B cell (primary cell): Measurements from ENCODE around the gene DLL1. TPM values are rescaled to one million over a fixed set of nuclear protein-coding genes. Genes with fewer than 3 reads are reported as not detected.

Experiments
- ATAC-seq: fragments of 200-7000 bp; cut with Tn5 transposase; one replicate; pipeline ENCODE4 v1.10.0; 2021; ENCODE audit warnings: low read depth, mild to moderate bottlenecking, moderate number of reproducible peaks, moderate library complexity
- CTCF ChIA-PET: fragments of 350-600 bp; sonication (Branson Sonifier 250); formaldehyde crosslinking; loops from one replicate; lab custom pipeline; 2021; ENCODE audit warnings: antibody characterized with exemption, inconsistent platforms; lab: Charles Lee
- POLR2A ChIA-PET: fragments of 350-600 bp; sonication (Branson Sonifier 250); formaldehyde crosslinking; loops from one replicate; lab custom pipeline; 2021; ENCODE audit warnings: antibody characterized with exemption; lab: Charles Lee
- DNase-seq: peaks from one replicate; pipeline ENCODE4 v3.0.0; 2013
- H2AFZ ChIP-seq: 2 replicates; pipeline ENCODE4 v1.6.1; 2012; ENCODE audit warnings: mild to moderate bottlenecking, low read depth, low read length; ENCODE audit not compliant: insufficient read depth, poor library complexity, severe bottlenecking
- H3K27ac ChIP-seq, 2 donors: 1 replicate in 1 of 2; 2 replicates in 1 of 2; pipeline ENCODE4 v1.5.1; 2012 to 2013; ENCODE audit warnings: low read length in 2 of 2, mild to moderate bottlenecking in 2 of 2, moderate library complexity in 1 of 2
- H3K27me3 ChIP-seq, 4 experiments: fragments of 200-600 bp in 1 of 4; sonication (generic) in 1 of 4; replicated peaks in 1 of 4; 1 replicate in 2 of 4; 2 replicates in 2 of 4; pipeline versions ENCODE4 v1.6.1 to v1.7.0; 2013 to 2016; ENCODE audit warnings: low read length in 3 of 4, mild to moderate bottlenecking in 2 of 4, mixed read lengths in 1 of 4, moderate library complexity in 1 of 4; ENCODE audit not compliant: insufficient read depth in 4 of 4, control insufficient read depth in 3 of 4; ENCODE audit errors: control extremely low read depth in 1 of 4
- H3K36me3 ChIP-seq, 2 experiments: replicated peaks in 1 of 2; 1 replicate in 1 of 2; 2 replicates in 1 of 2; pipeline versions ENCODE4 v1.6.1 to v1.7.1; 2013; ENCODE audit warnings: low read length in 1 of 2; ENCODE audit not compliant: insufficient read depth in 2 of 2, control insufficient read depth in 1 of 2; ENCODE audit errors: control extremely low read depth in 1 of 2, extremely low read depth in 1 of 2
- H3K4me1 ChIP-seq, 2 donors: fragments of 200-600 bp in 1 of 2; sonication (generic) in 1 of 2; 1 replicate in 1 of 2; 2 replicates in 1 of 2; pipeline versions ENCODE4 v1.5.1 to v1.6.1; 2013 to 2017; ENCODE audit warnings: low read length in 2 of 2; ENCODE audit not compliant: control insufficient read depth in 2 of 2, insufficient read depth in 2 of 2
- H3K4me2 ChIP-seq: replicated peaks from 2 replicates; pipeline ENCODE3; 2012; ENCODE audit warnings: mild to moderate bottlenecking, low read depth, low read length; ENCODE audit not compliant: poor library complexity, severe bottlenecking
- H3K4me3 ChIP-seq, 5 experiments: fragments of 200-600 bp in 1 of 5; sonication (generic) in 1 of 5; 1 replicate in 3 of 5; 2 replicates in 2 of 5; pipeline versions ENCODE4 v1.5.1 to v1.7.0; 2011 to 2016; ENCODE audit warnings: low read length in 4 of 5, mild to moderate bottlenecking in 4 of 5, low read depth in 2 of 5, control low read depth in 1 of 5, moderate library complexity in 1 of 5; ENCODE audit not compliant: insufficient read depth in 1 of 5; ENCODE audit errors: control extremely low read depth in 1 of 5, extremely low read depth in 1 of 5
- H3K79me2 ChIP-seq: fragments of 200-600 bp; sonication (generic); one replicate; pipeline ENCODE4 v1.6.0; 2016; ENCODE audit warnings: low read length; ENCODE audit not compliant: control insufficient read depth, insufficient read depth
- H3K9ac ChIP-seq: fragments of 200-600 bp; sonication (generic); 2 replicates; pipeline ENCODE4 v1.6.1; 2017; ENCODE audit warnings: mild to moderate bottlenecking, low read length, moderate library complexity
- H3K9me3 ChIP-seq, 3 donors: one replicate each; pipeline versions ENCODE4 v1.6.1 to v1.7.1; 2013; ENCODE audit warnings: low read length in 2 of 3; ENCODE audit not compliant: control insufficient read depth in 2 of 3, insufficient read depth in 1 of 3; ENCODE audit errors: control extremely low read depth in 1 of 3
- H4K20me1 ChIP-seq: 2 replicates; pipeline ENCODE4 v1.6.0; 2012; ENCODE audit warnings: mild to moderate bottlenecking, low read length; ENCODE audit not compliant: insufficient read depth, control insufficient read depth, poor library complexity, severe bottlenecking
- H3K27ac Mint-ChIP-seq: one replicate; pipeline ENCODE4 v1.8.0; 2021; ENCODE audit warnings: mixed read lengths
- H3K27me3 Mint-ChIP-seq: one replicate; pipeline ENCODE4 v1.8.0; 2021; ENCODE audit warnings: mixed read lengths
- H3K4me1 Mint-ChIP-seq: one replicate; pipeline ENCODE4 v1.8.0; 2021; ENCODE audit warnings: mixed read lengths
- H3K4me3 Mint-ChIP-seq: one replicate; pipeline ENCODE4 v1.8.0; 2021; ENCODE audit warnings: mixed read lengths
- H3K9me3 Mint-ChIP-seq: one replicate; pipeline ENCODE4 v1.8.0; 2022; ENCODE audit warnings: mixed read lengths; ENCODE audit not compliant: insufficient read depth
- CTCF ChIP-seq: fragments of 200-600 bp; IDR thresholded peaks from one replicate; pipeline ENCODE4 v1.8.0; 2022; ENCODE audit warnings: antibody characterized with exemption, mild to moderate bottlenecking
- EZH2 ChIP-seq: IDR thresholded peaks from 2 replicates; pipeline ENCODE4 v1.6.1; 2012; ENCODE audit warnings: borderline replicate concordance, low read depth, mild to moderate bottlenecking, moderate library complexity, low read length; ENCODE audit not compliant: insufficient read depth, poor library complexity, severe bottlenecking
- WGBS: methylation state at CpG from one replicate; pipeline ENCODE4 v1.1.5; 2013; ENCODE audit warnings: missing lambda C conversion rate; ENCODE audit not compliant: insufficient coverage; 5-methylcytosine and 5-hydroxymethylcytosine counted together
- intact Hi-C: fragments of 100-400 bp; cut with micrococcal nuclease; formaldehyde crosslinking; loops from one replicate; pipeline ENCODE4 v1.10.0; 2022
- polyA plus RNA-seq: library from polyadenylated mRNA; depleted of rRNA; stranded (reverse); fragments of >200 nt; gene quantifications from 2 replicates; pipeline ENCODE4 v1.2.3, GENCODE V29; 2012
- total RNA-seq, 2 donors: library from RNA; stranded (reverse); fragments of 120-200 nt in 1 of 2; gene quantifications; 1 replicate in 1 of 2; 2 replicates in 1 of 2; pipeline versions ENCODE4 v1.2.3 to v1.2.4, GENCODE V29; 2013 to 2022

DLL1 gene
- total and polyA plus RNA-seq, 2 donors (not counting 1 experiment from before 2014, with no cell fraction given), result 1.6 to 6.8 TPM

- Histone ChIP-seq H2AFZ (no peak overlapping the region), H3K36me3 (no peaks in the 10 kb centered on the region), H4K20me1 (no peaks in the 10 kb centered on the region), H3K4me2 (no peak overlapping the region), H3K27me3 (peaks cover 0 to 38% (median 24%) of the 10 kb centered on the region in 4 experiments), H3K9me3 (peaks cover 0 to 26% (median 0%) of the 10 kb centered on the region in 3 donors), H3K9ac (no peak overlapping the region), H3K27ac (no peak overlapping the region), H3K4me3 (no peak overlapping the region), H3K4me1 (peaks cover 16 to 17% of the 10 kb centered on the region in 2 donors), H3K79me2 (no peaks in the 10 kb centered on the region)
- Mint-ChIP-seq H3K4me1 (peaks cover 12% of the 10 kb centered on the region), H3K4me3 (no peak overlapping the region), H3K27me3 (peaks cover 32% of the 10 kb centered on the region), H3K9me3 (no peaks in the 10 kb centered on the region), H3K27ac (no peak overlapping the region)
- POLR2A ChIA-PET, result no interaction called here
- intact Hi-C loops, result no loop called here
- CTCF ChIA-PET, result no interaction called here
- TF ChIP-seq CTCF (no peak), EZH2 (no peak)
- no peak for ATAC-seq
- no peak for DNase-seq
- 92% methylated on average over 19 of the region's 24 CpGs for whole genome bisulfite sequencing
Measured at GRCh38 chr6:170284866-170285469, 5.9 kb downstream of the DLL1 start.

GRCh38 chr6:170284126-170284773 is 6.6 kb downstream of the DLL1 start:
- Mint-ChIP-seq H3K4me3 (no peak overlapping the region), H3K9me3 (no peaks in the 10 kb centered on the region), H3K4me1 (peaks cover 18% of the 10 kb centered on the region), H3K27me3 (peaks cover 38% of the 10 kb centered on the region), H3K27ac (no peak overlapping the region)
- TF ChIP-seq CTCF (no peak), EZH2 (no peak)
- no peaks in the 10 kb centered on the region for H3K79me2 ChIP-seq
- no peaks in the 10 kb centered on the region for H4K20me1 ChIP-seq
- H2AFZ ChIP-seq, result no peak overlapping the region
- intact Hi-C loops, result no loop called here
- H3K9ac ChIP-seq, result no peak overlapping the region
- WGBS, result 97% methylated on average over 15 of the region's 15 CpGs
- POLR2A ChIA-PET, result no interaction called here
- peaks cover 11 to 16% of the 10 kb centered on the region in 2 donors for H3K4me1 ChIP-seq
- peaks cover 0 to 33% (median 24%) of the 10 kb centered on the region in 4 experiments for H3K27me3 ChIP-seq
- DNase-seq (no peak), ATAC-seq (no peak)
- H3K9me3 ChIP-seq, result peaks cover 0 to 27% (median 0%) of the 10 kb centered on the region in 3 donors
- no peaks in the 10 kb centered on the region for H3K36me3 ChIP-seq
- H3K27ac ChIP-seq, result no peak overlapping the region
- H3K4me3 ChIP-seq, result no peak overlapping the region
- H3K4me2 ChIP-seq, result no peak overlapping the region
- CTCF ChIA-PET, result no interaction called here
